Kidney (tissue), 14 donors: Measurements from ENCODE around the gene FOSL2. TPM values are rescaled to one million over a fixed set of nuclear protein-coding genes. Genes with fewer than 3 reads are reported as not detected.

Source experiments
- DNase-seq, 5 donors: peaks; one replicate each; pipeline ENCODE4 v3.0.0-alpha.2; 2013 to 2020
- FAIRE-seq: peaks from 2 replicates; lab custom pipeline; 2012; peaks lifted over from hg19 to GRCh38; lab: Jason Lieb, UNC
- H3K27ac ChIP-seq, 2 donors: one replicate each; pipeline ENCODE4 v1.7.0; 2013; ENCODE audit warnings: low read depth in 2 of 2, low read length in 2 of 2, inconsistent platforms in 1 of 2
- H3K27me3 ChIP-seq: one replicate; pipeline ENCODE4 v1.7.1; 2013; ENCODE audit warnings: low read length, inconsistent platforms; ENCODE audit not compliant: control insufficient read depth, insufficient read depth
- H3K36me3 ChIP-seq, 3 donors: one replicate each; pipeline versions ENCODE4 v1.7.0 to v1.7.1; 2013; ENCODE audit warnings: low read length in 3 of 3, control low read depth in 1 of 3, inconsistent platforms in 1 of 3; ENCODE audit not compliant: insufficient read depth in 3 of 3, control insufficient read depth in 2 of 3
- H3K4me1 ChIP-seq, 3 donors: one replicate each; pipeline versions ENCODE4 v1.7.0 to v1.7.1; 2013; ENCODE audit warnings: low read length in 3 of 3, inconsistent platforms in 1 of 3, low read depth in 1 of 3; ENCODE audit not compliant: control insufficient read depth in 2 of 3, insufficient read depth in 2 of 3
- H3K4me3 ChIP-seq, 3 donors: one replicate each; pipeline versions ENCODE4 v1.7.0 to v1.8.1; 2013; ENCODE audit warnings: low read length in 3 of 3, control low read depth in 1 of 3, inconsistent platforms in 1 of 3
- H3K9ac ChIP-seq, 3 donors: one replicate each; pipeline versions ENCODE4 v1.7.0 to v1.7.1; 2013; ENCODE audit warnings: low read length in 3 of 3, control low read depth in 1 of 3, inconsistent platforms in 1 of 3
- H3K9me3 ChIP-seq, 3 donors: one replicate each; pipeline versions ENCODE4 v1.7.0 to v1.7.1; 2013; ENCODE audit warnings: low read length in 3 of 3, control low read depth in 1 of 3, inconsistent platforms in 1 of 3; ENCODE audit not compliant: control insufficient read depth in 2 of 3, insufficient read depth in 1 of 3
- CTCF ChIP-seq: IDR thresholded peaks from 3 replicates; pipeline ENCODE4 v1.5.1; 2012; ENCODE audit warnings: mild to moderate bottlenecking, moderate library complexity, borderline replicate concordance; ENCODE audit not compliant: insufficient read depth; ENCODE audit errors: extremely low read depth
- intact Hi-C: fragments of 100-400 bp; cut with DNase I; formaldehyde crosslinking; loops from one replicate; pipeline ENCODE4 v1.11.1; 2022
- polyA plus RNA-seq: library from polyadenylated mRNA; stranded (reverse); fragments of 350-450 nt; fragmentation: Illumina TruSeq; extraction: RNeasy Lipid Tissue Mini Kit (QIAGEN cat#74804); gene quantifications from one replicate; pipeline ENCODE4 v1.2.3, GENCODE V29; 2014; ENCODE audit warnings: low read depth, low replicate concordance; ENCODE audit not compliant: insufficient read depth
- total RNA-seq: library from RNA; stranded (reverse); fragmentation: NEBNext Ultra II Directional; extraction: Animal tissue kit (Norgen Biotek cat#: 25700); gene quantifications from one replicate; pipeline ENCODE4 v1.2.1, GENCODE V29; 2021
- donor health status: control.
- donor health status: control.
- donor health status: control.
- donor health status: control.
- donor health status: control.
- donor health status: DM: yes; HTN: yes; CAD: no.
- donor health status: Normal renal cell carcinoma (clear cell type).

FOSL2 gene
- total and polyA plus RNA-seq, 2 donors from 2014 or later = 20.6 to 149 TPM

- intact Hi-C loops = no loop called here
- no peaks in the 10 kb centered on the region for H3K27me3 ChIP-seq
- H3K27ac ChIP-seq = no peak overlapping the region
- TF ChIP-seq CTCF = no peak
- no peaks in the 10 kb centered on the region for H3K9me3 ChIP-seq
- no peak overlapping the region for H3K4me3 ChIP-seq
- H3K9ac ChIP-seq = no peak overlapping the region
- no peaks in the 10 kb centered on the region for H3K36me3 ChIP-seq
- FAIRE-seq (no peak), DNase-seq (no peak)
- peaks cover 0 to 4% (median 0%) of the 10 kb centered on the region in 3 donors for H3K4me1 ChIP-seq
These were observed 43.7 kb upstream of the FOSL2 start for GRCh38 chr2:28348921-28349320.

- no peak overlapping the region for H3K9ac ChIP-seq
- no peaks in the 10 kb centered on the region for H3K27me3 ChIP-seq
- H3K4me1 ChIP-seq = peaks cover 0 to 2% (median 0%) of the 10 kb centered on the region in 3 donors
- H3K36me3 ChIP-seq = no peaks in the 10 kb centered on the region
- no peaks in the 10 kb centered on the region for H3K9me3 ChIP-seq
- FAIRE-seq (no peak), DNase-seq (peak in 1 of 5 donors; percentile 65)
- intact Hi-C loops = no loop called here
- H3K27ac ChIP-seq = no peak overlapping the region
- TF ChIP-seq CTCF = no peak
- H3K4me3 ChIP-seq = no peak overlapping the region
These were observed 43.0 kb upstream of the FOSL2 start for GRCh38 chr2:28349546-28350165.

GRCh38 chr2:28350196-28350595 lies 42.5 kb upstream of the FOSL2 start:
- Histone ChIP-seq H3K4me3 (no peak overlapping the region), H3K36me3 (no peaks in the 10 kb centered on the region), H3K27me3 (no peaks in the 10 kb centered on the region), H3K9me3 (no peaks in the 10 kb centered on the region), H3K27ac (no peak overlapping the region), H3K4me1 (no peaks in the 10 kb centered on the region), H3K9ac (no peak overlapping the region)
- FAIRE-seq (no peak), DNase-seq (peak in 1 of 5 donors; percentile 72)
- intact Hi-C loops = no loop called here
- no peak for TF ChIP-seq CTCF
